HepG2 (cell line): ENCODE measurements around the gene IQCN. TPM values are rescaled to one million over a fixed set of nuclear protein-coding genes. Genes with fewer than 3 reads are reported as not detected.

Source experiments
- ELF1 ChIP-seq: sonication (generic); formaldehyde crosslinking; IDR thresholded peaks from 2 replicates; pipeline ENCODE4 v1.4.0; 2020; ENCODE audit warnings: missing genetic modification reagents
- KLF12 ChIP-seq: sonication (generic); formaldehyde crosslinking; IDR thresholded peaks from 2 replicates; pipeline ENCODE4 v1.4.0; 2020; ENCODE audit warnings: missing genetic modification reagents, borderline replicate concordance
- MLLT10 ChIP-seq: sonication (generic); formaldehyde crosslinking; IDR thresholded peaks from 2 replicates; pipeline ENCODE4 v1.4.0; 2020; ENCODE audit warnings: missing genetic modification reagents
- PHF8 ChIP-seq: sonication (generic); formaldehyde crosslinking; IDR thresholded peaks from 2 replicates; pipeline ENCODE4 v1.5.0; 2020; ENCODE audit warnings: missing genetic modification reagents
- RNF2 ChIP-seq: fragments of 450-650 bp; conservative IDR thresholded peaks from 2 replicates; pipeline ENCODE4 v1.6.1; 2016; ENCODE audit warnings: low read depth
- RXRA ChIP-seq: sonication (generic); formaldehyde crosslinking; IDR thresholded peaks from 2 replicates; pipeline ENCODE4 v1.5.1; 2020; ENCODE audit warnings: missing genetic modification reagents
- SMYD3 ChIP-seq: sonication (generic); formaldehyde crosslinking; IDR thresholded peaks from 2 replicates; pipeline ENCODE4 v1.8.1; 2023; ENCODE audit warnings: mild to moderate bottlenecking, missing genetic modification reagents
- SNRNP70 ChIP-seq: fragments of 200-400 bp; formaldehyde crosslinking; IDR thresholded peaks from 2 replicates; pipeline ENCODE4 v1.6.1; 2017; ENCODE audit warnings: mild to moderate bottlenecking, low read depth, low read length, moderate library complexity
- SOX6 ChIP-seq, 2 experiments: fragments of 450-650 bp in 1 of 2; sonication (generic) in 1 of 2; formaldehyde crosslinking in 1 of 2; IDR thresholded peaks; 2 replicates each; pipeline versions ENCODE4 v1.4.0 to v1.6.1; 2017 to 2020; ENCODE audit warnings: antibody characterized with exemption in 1 of 2, mild to moderate bottlenecking in 1 of 2, missing genetic modification reagents in 1 of 2
- SRY ChIP-seq: sonication (generic); formaldehyde crosslinking; IDR thresholded peaks from 2 replicates; pipeline ENCODE4 v1.8.0; 2022; ENCODE audit warnings: mild to moderate bottlenecking, missing genetic modification reagents
- ZBTB42 ChIP-seq: sonication (generic); formaldehyde crosslinking; IDR thresholded peaks from 2 replicates; pipeline ENCODE4 v1.5.0; 2020; ENCODE audit warnings: mild to moderate bottlenecking, missing genetic modification reagents
- ZMYM2 ChIP-seq: sonication (generic); formaldehyde crosslinking; IDR thresholded peaks from 2 replicates; pipeline ENCODE4 v1.8.0; 2022; ENCODE audit warnings: mild to moderate bottlenecking, missing genetic modification reagents
- ZNF605 ChIP-seq: sonication (generic); formaldehyde crosslinking; IDR thresholded peaks from 2 replicates; pipeline ENCODE4 v1.8.0; 2022; ENCODE audit warnings: mild to moderate bottlenecking, missing genetic modification reagents
- ZNF790 ChIP-seq: sonication (generic); formaldehyde crosslinking; IDR thresholded peaks from 2 replicates; pipeline ENCODE4 v1.8.0; 2022; ENCODE audit warnings: missing genetic modification reagents, mild to moderate bottlenecking, borderline replicate concordance
- polyA plus RNA-seq, 8 experiments: library from polyadenylated mRNA; depleted of rRNA in 3 of 8; stranded (reverse) in 7 of 8; unstranded in 1 of 8; fragments of >200 nt; fragmentation: Illumina TruSeq in 4 of 8; extraction: Trizol in 4 of 8; gene quantifications; 2 replicates each; pipeline versions ENCODE4 v1.2.1 to v1.2.3, GENCODE V29; 2011 to 2016; ENCODE audit warnings: low read depth in 4 of 8, missing spikeins in 1 of 8, mixed read lengths in 1 of 8; ENCODE audit not compliant: insufficient read depth in 1 of 8
- total RNA-seq, 5 experiments: library from RNA; depleted of rRNA; stranded (reverse); fragments of >200 nt; fragmentation: Illumina TruSeq; extraction: Trizol; gene quantifications; 2 replicates each; pipeline ENCODE4 v1.2.3, GENCODE V29; 2016; ENCODE audit warnings: low read depth in 1 of 5
- TF ChIP-seq, protein P1 (sequence below): sonication (generic); formaldehyde crosslinking; IDR thresholded peaks from 2 replicates; pipeline ENCODE4 v1.8.0; 2022; ENCODE audit warnings: missing genetic modification reagents, mild to moderate bottlenecking, borderline replicate concordance
- TF ChIP-seq, protein P2 (sequence below): IDR thresholded peaks from 2 replicates; pipeline ENCODE4 v1.6.1; 2018; ENCODE audit warnings: missing genetic modification reagents
- TF ChIP-seq, protein P3 (sequence below): sonication (generic); formaldehyde crosslinking; IDR thresholded peaks from 2 replicates; pipeline ENCODE4 v1.4.0; 2020; ENCODE audit warnings: missing genetic modification reagents
- TF ChIP-seq, protein P4 (sequence below): sonication (generic); formaldehyde crosslinking; IDR thresholded peaks from 2 replicates; pipeline ENCODE4 v1.4.0; 2020; ENCODE audit warnings: missing genetic modification reagents
- TF ChIP-seq, protein P5 (sequence below): sonication (generic); formaldehyde crosslinking; IDR thresholded peaks from 2 replicates; pipeline ENCODE4 v1.5.1; 2020; ENCODE audit warnings: mild to moderate bottlenecking, missing genetic modification reagents, borderline replicate concordance

IQCN gene
- total and polyA plus RNA-seq, 2 of the 13 experiments (the other 11 are each of a cell fraction or from before 2014, with no cell fraction given) = 0.04 to 0.18 TPM

DNA sequence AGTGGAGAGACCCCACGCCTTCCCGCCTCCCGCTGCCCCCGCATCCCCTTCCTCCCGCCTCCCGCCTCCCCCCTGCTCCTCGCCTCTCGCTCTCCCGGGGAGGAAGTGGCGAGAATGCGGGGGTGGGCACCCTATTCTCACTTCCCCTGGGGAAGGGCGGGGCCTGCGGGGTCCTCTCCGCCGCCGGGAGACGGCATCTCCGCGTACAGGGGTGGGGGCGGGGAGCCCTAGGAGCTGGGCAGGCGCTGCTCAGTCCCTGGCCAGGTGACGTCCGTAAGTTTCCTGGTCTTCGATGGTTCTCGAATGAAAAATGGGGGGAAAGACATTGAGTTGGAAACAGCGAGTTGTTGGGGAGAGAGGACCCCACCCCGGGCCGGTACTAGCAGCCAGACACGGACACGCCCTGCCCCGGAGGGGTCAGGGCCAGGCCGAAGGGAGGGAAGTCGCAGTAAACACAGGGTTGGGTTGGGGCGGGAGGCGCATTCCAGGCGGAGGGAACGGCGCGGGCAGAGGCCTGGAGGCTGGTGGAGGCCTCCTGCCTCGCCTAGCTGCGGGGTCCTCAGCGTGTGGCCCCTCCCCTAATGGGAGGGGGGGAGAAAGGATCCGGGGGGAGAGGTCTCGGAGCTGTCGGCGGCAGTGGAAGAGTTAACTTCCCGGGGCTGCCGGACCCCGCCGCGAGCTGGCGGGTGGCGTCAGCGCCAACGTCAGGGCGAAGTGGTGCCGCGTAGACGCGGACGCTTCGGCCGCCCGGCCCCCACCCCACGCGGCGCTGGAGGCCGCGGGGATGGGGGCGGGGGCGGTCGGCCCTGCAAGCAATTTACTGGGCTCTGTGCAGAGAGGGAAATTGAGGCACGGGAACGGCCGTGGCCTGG is 17.6 kb upstream of the IQCN start (continued):
- TF ChIP-seq, protein P1, sequence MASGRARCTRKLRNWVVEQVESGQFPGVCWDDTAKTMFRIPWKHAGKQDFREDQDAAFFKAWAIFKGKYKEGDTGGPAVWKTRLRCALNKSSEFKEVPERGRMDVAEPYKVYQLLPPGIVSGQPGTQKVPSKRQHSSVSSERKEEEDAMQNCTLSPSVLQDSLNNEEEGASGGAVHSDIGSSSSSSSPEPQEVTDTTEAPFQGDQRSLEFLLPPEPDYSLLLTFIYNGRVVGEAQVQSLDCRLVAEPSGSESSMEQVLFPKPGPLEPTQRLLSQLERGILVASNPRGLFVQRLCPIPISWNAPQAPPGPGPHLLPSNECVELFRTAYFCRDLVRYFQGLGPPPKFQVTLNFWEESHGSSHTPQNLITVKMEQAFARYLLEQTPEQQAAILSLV (CRISPR knock-in tag) = no peak
- TF ChIP-seq, protein P2, sequence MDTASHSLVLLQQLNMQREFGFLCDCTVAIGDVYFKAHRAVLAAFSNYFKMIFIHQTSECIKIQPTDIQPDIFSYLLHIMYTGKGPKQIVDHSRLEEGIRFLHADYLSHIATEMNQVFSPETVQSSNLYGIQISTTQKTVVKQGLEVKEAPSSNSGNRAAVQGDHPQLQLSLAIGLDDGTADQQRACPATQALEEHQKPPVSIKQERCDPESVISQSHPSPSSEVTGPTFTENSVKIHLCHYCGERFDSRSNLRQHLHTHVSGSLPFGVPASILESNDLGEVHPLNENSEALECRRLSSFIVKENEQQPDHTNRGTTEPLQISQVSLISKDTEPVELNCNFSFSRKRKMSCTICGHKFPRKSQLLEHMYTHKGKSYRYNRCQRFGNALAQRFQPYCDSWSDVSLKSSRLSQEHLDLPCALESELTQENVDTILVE = peak; percentile 91
- TF ChIP-seq ZBTB42 (CRISPR knock-in tag) (0 out of 2 replicates have a peak, but pooled peaks have one; percentile 51), ZNF790 (CRISPR knock-in tag) (peak; percentile 71; the same call in 1 of the 2 replicates), SMYD3 (no peak), SNRNP70 (no peak), PHF8 (CRISPR knock-in tag) (peak; percentile 40; the same call in 1 of the 2 replicates), ZMYM2 (CRISPR knock-in tag) (no peak), RXRA (peak; percentile 94), SRY (CRISPR knock-in tag) (no peak), RNF2 (no peak), SOX6 (IDR thresholded peaks at IDR 0.05) (no peak), SOX6 (CRISPR knock-in tag; IDR thresholded peaks at IDR 0.05) (peak; percentile 48; the same call in 1 of the 2 replicates), ELF1 (CRISPR knock-in tag) (0 out of 2 replicates have a peak, but pooled peaks have one; percentile 21), ZNF605 (peak; percentile 40; the same call in 1 of the 2 replicates), KLF12 (CRISPR knock-in tag) (no peak), MLLT10 (CRISPR knock-in tag) (no peak)
- TF ChIP-seq, protein P3, sequence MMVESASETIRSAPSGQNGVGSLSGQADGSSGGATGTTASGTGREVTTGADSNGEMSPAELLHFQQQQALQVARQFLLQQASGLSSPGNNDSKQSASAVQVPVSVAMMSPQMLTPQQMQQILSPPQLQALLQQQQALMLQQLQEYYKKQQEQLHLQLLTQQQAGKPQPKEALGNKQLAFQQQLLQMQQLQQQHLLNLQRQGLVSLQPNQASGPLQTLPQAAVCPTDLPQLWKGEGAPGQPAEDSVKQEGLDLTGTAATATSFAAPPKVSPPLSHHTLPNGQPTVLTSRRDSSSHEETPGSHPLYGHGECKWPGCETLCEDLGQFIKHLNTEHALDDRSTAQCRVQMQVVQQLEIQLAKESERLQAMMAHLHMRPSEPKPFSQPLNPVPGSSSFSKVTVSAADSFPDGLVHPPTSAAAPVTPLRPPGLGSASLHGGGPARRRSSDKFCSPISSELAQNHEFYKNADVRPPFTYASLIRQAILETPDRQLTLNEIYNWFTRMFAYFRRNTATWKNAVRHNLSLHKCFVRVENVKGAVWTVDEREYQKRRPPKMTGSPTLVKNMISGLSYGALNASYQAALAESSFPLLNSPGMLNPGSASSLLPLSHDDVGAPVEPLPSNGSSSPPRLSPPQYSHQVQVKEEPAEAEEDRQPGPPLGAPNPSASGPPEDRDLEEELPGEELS (CRISPR knock-in tag) = peak; percentile 61
- TF ChIP-seq, protein P4, sequence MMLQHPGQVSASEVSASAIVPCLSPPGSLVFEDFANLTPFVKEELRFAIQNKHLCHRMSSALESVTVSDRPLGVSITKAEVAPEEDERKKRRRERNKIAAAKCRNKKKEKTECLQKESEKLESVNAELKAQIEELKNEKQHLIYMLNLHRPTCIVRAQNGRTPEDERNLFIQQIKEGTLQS (CRISPR knock-in tag) = no peak
- TF ChIP-seq, protein P5, sequence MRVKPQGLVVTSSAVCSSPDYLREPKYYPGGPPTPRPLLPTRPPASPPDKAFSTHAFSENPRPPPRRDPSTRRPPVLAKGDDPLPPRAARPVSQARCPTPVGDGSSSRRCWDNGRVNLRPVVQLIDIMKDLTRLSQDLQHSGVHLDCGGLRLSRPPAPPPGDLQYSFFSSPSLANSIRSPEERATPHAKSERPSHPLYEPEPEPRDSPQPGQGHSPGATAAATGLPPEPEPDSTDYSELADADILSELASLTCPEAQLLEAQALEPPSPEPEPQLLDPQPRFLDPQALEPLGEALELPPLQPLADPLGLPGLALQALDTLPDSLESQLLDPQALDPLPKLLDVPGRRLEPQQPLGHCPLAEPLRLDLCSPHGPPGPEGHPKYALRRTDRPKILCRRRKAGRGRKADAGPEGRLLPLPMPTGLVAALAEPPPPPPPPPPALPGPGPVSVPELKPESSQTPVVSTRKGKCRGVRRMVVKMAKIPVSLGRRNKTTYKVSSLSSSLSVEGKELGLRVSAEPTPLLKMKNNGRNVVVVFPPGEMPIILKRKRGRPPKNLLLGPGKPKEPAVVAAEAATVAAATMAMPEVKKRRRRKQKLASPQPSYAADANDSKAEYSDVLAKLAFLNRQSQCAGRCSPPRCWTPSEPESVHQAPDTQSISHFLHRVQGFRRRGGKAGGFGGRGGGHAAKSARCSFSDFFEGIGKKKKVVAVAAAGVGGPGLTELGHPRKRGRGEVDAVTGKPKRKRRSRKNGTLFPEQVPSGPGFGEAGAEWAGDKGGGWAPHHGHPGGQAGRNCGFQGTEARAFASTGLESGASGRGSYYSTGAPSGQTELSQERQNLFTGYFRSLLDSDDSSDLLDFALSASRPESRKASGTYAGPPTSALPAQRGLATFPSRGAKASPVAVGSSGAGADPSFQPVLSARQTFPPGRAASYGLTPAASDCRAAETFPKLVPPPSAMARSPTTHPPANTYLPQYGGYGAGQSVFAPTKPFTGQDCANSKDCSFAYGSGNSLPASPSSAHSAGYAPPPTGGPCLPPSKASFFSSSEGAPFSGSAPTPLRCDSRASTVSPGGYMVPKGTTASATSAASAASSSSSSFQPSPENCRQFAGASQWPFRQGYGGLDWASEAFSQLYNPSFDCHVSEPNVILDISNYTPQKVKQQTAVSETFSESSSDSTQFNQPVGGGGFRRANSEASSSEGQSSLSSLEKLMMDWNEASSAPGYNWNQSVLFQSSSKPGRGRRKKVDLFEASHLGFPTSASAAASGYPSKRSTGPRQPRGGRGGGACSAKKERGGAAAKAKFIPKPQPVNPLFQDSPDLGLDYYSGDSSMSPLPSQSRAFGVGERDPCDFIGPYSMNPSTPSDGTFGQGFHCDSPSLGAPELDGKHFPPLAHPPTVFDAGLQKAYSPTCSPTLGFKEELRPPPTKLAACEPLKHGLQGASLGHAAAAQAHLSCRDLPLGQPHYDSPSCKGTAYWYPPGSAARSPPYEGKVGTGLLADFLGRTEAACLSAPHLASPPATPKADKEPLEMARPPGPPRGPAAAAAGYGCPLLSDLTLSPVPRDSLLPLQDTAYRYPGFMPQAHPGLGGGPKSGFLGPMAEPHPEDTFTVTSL = no peak
